IMR-90 (cell line): ENCODE data around the gene DYNC1H1. TPM values are rescaled to one million over a fixed set of nuclear protein-coding genes. Genes with fewer than 3 reads are reported as not detected.

Experiments used
- ATAC-seq: fragments of 200-7000 bp; cut with Tn5 transposase; 2 replicates; pipeline ENCODE4 v1.9.1; 2020; ENCODE audit warnings: low read depth, mild to moderate bottlenecking, moderate library complexity
- BruUV-seq: library from RNA; stranded (reverse); fragments of 400-500 nt; replicated peaks from 2 replicates; lab custom pipeline; 2021; lab: Mats Ljungman, UMichigan
- CTCF ChIA-PET: fragments of 300-600 bp; formaldehyde crosslinking; extraction: SDS; loops from one replicate; lab custom pipeline; 2021; ENCODE audit warnings: antibody characterized with exemption; lab: Yijun Ruan, JAX
- POLR2A ChIA-PET: fragments of 300-600 bp; sonication (Branson Sonifier 250); formaldehyde crosslinking; loops from one replicate; lab custom pipeline; 2022; ENCODE audit warnings: antibody characterized with exemption; ENCODE audit not compliant: unreplicated experiment; lab: Charles Lee
- DNase-seq: peaks from one replicate; pipeline ENCODE4 v3.0.0; 2013
- H2AFZ ChIP-seq: replicated peaks from 2 replicates; pipeline ENCODE3; 2013; ENCODE audit warnings: low read length, mild to moderate bottlenecking; ENCODE audit not compliant: poor library complexity
- H2AK5ac ChIP-seq: 2 replicates; pipeline ENCODE4 v1.6.1; 2013; ENCODE audit warnings: low read depth, low read length, inconsistent platforms
- H2AK9ac ChIP-seq: replicated peaks from 2 replicates; pipeline ENCODE3; 2013; ENCODE audit warnings: mild to moderate bottlenecking, low read depth, low read length, moderate library complexity; ENCODE audit not compliant: poor library complexity
- H2BK120ac ChIP-seq: 2 replicates; pipeline ENCODE4 v1.6.1; 2013; ENCODE audit warnings: low read depth, low read length, inconsistent platforms
- H2BK15ac ChIP-seq: 3 replicates; pipeline ENCODE4 v1.6.1; 2013; ENCODE audit warnings: low read depth, low read length, inconsistent platforms
- H2BK20ac ChIP-seq: 2 replicates; pipeline ENCODE4 v1.6.1; 2013; ENCODE audit warnings: low read depth, mild to moderate bottlenecking, inconsistent platforms, low read length, moderate library complexity
- H2BK5ac ChIP-seq: 2 replicates; pipeline ENCODE4 v1.6.1; 2013; ENCODE audit warnings: mild to moderate bottlenecking, low read depth, low read length, inconsistent platforms; ENCODE audit not compliant: poor library complexity, severe bottlenecking
- H3K14ac ChIP-seq: replicated peaks from 2 replicates; pipeline ENCODE4 v1.6.1; 2013; ENCODE audit warnings: low read depth, low read length, inconsistent platforms
- H3K18ac ChIP-seq: 2 replicates; pipeline ENCODE4 v1.6.1; 2013; ENCODE audit warnings: low read depth, low read length, control low read depth
- H3K23ac ChIP-seq: 2 replicates; pipeline ENCODE4 v1.6.1; 2013; ENCODE audit warnings: low read depth, low read length, inconsistent platforms
- H3K27ac ChIP-seq: 2 replicates; pipeline ENCODE4 v1.5.1; 2013; ENCODE audit warnings: mild to moderate bottlenecking, control low read depth, low read length; ENCODE audit not compliant: insufficient read depth
- H3K27me3 ChIP-seq: 2 replicates; pipeline ENCODE4 v1.6.1; 2013; ENCODE audit warnings: low read length; ENCODE audit not compliant: control insufficient read depth, insufficient read depth
- H3K36me3 ChIP-seq: 2 replicates; pipeline ENCODE4 v1.6.1; 2013; ENCODE audit warnings: low read length, mixed read lengths; ENCODE audit not compliant: control insufficient read depth, insufficient read depth
- H3K4ac ChIP-seq: 2 replicates; pipeline ENCODE4 v1.6.1; 2013; ENCODE audit warnings: low read depth, low read length, inconsistent platforms
- H3K4me1 ChIP-seq: 2 replicates; pipeline ENCODE4 v1.6.1; 2013; ENCODE audit warnings: low read length, mixed read lengths; ENCODE audit not compliant: control insufficient read depth, insufficient read depth
- H3K4me2 ChIP-seq: 2 replicates; pipeline ENCODE4 v1.6.1; 2013; ENCODE audit warnings: low read depth, mild to moderate bottlenecking, control low read depth, low read length, moderate library complexity
- H3K4me3 ChIP-seq: 2 replicates; pipeline ENCODE4 v1.5.1; 2013; ENCODE audit warnings: low read depth, mild to moderate bottlenecking, control low read depth, low read length, moderate library complexity; ENCODE audit not compliant: insufficient read depth
- H3K56ac ChIP-seq: 2 replicates; pipeline ENCODE4 v1.6.1; 2013; ENCODE audit warnings: low read length, inconsistent platforms; ENCODE audit not compliant: insufficient read depth; ENCODE audit errors: extremely low read depth
- H3K79me1 ChIP-seq, 2 experiments: 2 replicates each; pipeline ENCODE4 v1.6.1; 2013; ENCODE audit warnings: low read length in 2 of 2, inconsistent platforms in 1 of 2, low read depth in 1 of 2
- H3K9ac ChIP-seq: 2 replicates; pipeline ENCODE4 v1.6.1; 2013; ENCODE audit warnings: low read depth, low read length, control low read depth
- H3K9me1 ChIP-seq: 2 replicates; pipeline ENCODE4 v1.6.1; 2013; ENCODE audit warnings: low read length, inconsistent platforms; ENCODE audit not compliant: insufficient read depth
- H3K9me3 ChIP-seq: 2 replicates; pipeline ENCODE4 v1.6.1; 2013; ENCODE audit warnings: low read length; ENCODE audit not compliant: control insufficient read depth, insufficient read depth
- H4K20me1 ChIP-seq: 2 replicates; pipeline ENCODE4 v1.6.1; 2013; ENCODE audit warnings: low read length, inconsistent platforms; ENCODE audit not compliant: insufficient read depth
- H4K5ac ChIP-seq: 2 replicates; pipeline ENCODE4 v1.6.1; 2013; ENCODE audit warnings: mild to moderate bottlenecking, low read depth, low read length, control low read depth
- H4K8ac ChIP-seq, 2 experiments: 2 replicates each; pipeline ENCODE4 v1.6.1; 2013; ENCODE audit warnings: low read depth in 2 of 2, low read length in 2 of 2, control low read depth in 1 of 2, inconsistent platforms in 1 of 2
- H4K91ac ChIP-seq: 2 replicates; pipeline ENCODE4 v1.6.1; 2013; ENCODE audit warnings: low read depth, low read length, inconsistent platforms; ENCODE audit not compliant: insufficient read depth
- BHLHE40 ChIP-seq: fragments of 150-350 bp; IDR thresholded peaks from 2 replicates; pipeline ENCODE4 v1.6.1; 2016; ENCODE audit warnings: mild to moderate bottlenecking, low read depth, low read length
- CEBPB ChIP-seq: IDR thresholded peaks from 2 replicates; pipeline ENCODE4 v1.6.1; 2012; ENCODE audit warnings: low read depth, low read length, improper control_type of control experiment
- CHD1 ChIP-seq: IDR thresholded peaks from 2 replicates; pipeline ENCODE4 v1.6.1; 2012; ENCODE audit warnings: low read depth, low read length, improper control_type of control experiment
- FOS ChIP-seq: fragments of 150-350 bp; IDR thresholded peaks from 2 replicates; pipeline ENCODE4 v1.6.1; 2016; ENCODE audit warnings: low read depth, low read length
- MAFK ChIP-seq: IDR thresholded peaks from 2 replicates; pipeline ENCODE4 v1.6.1; 2012; ENCODE audit warnings: low read depth, low read length, improper control_type of control experiment
- MAZ ChIP-seq: IDR thresholded peaks from 2 replicates; pipeline ENCODE4 v1.6.1; 2012; ENCODE audit warnings: low read depth, mild to moderate bottlenecking, low read length, improper control_type of control experiment, moderate library complexity, borderline replicate concordance
- MXI1 ChIP-seq: IDR thresholded peaks from 2 replicates; pipeline ENCODE4 v1.6.1; 2012; ENCODE audit warnings: low read depth, mild to moderate bottlenecking, low read length, moderate library complexity, borderline replicate concordance
- NFE2L2 ChIP-seq: fragments of 150-350 bp; IDR thresholded peaks from 2 replicates; pipeline ENCODE4 v1.6.1; 2016; ENCODE audit warnings: low read depth, mild to moderate bottlenecking, low read length
- POLR2A ChIP-seq: IDR thresholded peaks from 2 replicates; pipeline ENCODE4 v1.6.1; 2012; ENCODE audit warnings: mild to moderate bottlenecking, low read depth, low read length
- RAD21 ChIP-seq: IDR thresholded peaks from 2 replicates; pipeline ENCODE4 v1.6.1; 2012; ENCODE audit warnings: low read length, improper control_type of control experiment
- RCOR1 ChIP-seq: IDR thresholded peaks from 2 replicates; pipeline ENCODE4 v1.6.1; 2012; ENCODE audit warnings: mild to moderate bottlenecking, low read length, improper control_type of control experiment; ENCODE audit not compliant: insufficient replicate concordance
- RFX5 ChIP-seq: IDR thresholded peaks from 2 replicates; pipeline ENCODE4 v1.8.0; 2012; ENCODE audit warnings: low read depth, mild to moderate bottlenecking, low read length, moderate library complexity
- SMC3 ChIP-seq: fragments of 150-350 bp; IDR thresholded peaks from 2 replicates; pipeline ENCODE4 v1.6.1; 2016; ENCODE audit warnings: low read depth, mild to moderate bottlenecking, antibody characterized with exemption, low read length, moderate library complexity
- WGBS, 2 experiments: methylation state at CpG; one replicate each; pipeline versions ENCODE4 v1.1.5 to v1.1.7; 2013; ENCODE audit warnings: missing lambda C conversion rate in 2 of 2; ENCODE audit not compliant: insufficient read length in 1 of 2; ENCODE audit errors: extremely low coverage in 2 of 2; 5-methylcytosine and 5-hydroxymethylcytosine counted together
- dilution Hi-C: fragments of 300-500 bp; cut with HindIII; formaldehyde crosslinking; loops from one replicate; pipeline ENCODE4 v1.14.3; 2018; ENCODE audit warnings: low sequenced_read_pairs; ENCODE audit not compliant: unreplicated experiment
- in situ Hi-C: fragments of 300-500 bp; cut with MboI; formaldehyde crosslinking; loops from 3 replicates; pipeline ENCODE4 v1.14.3; 2019; ENCODE audit warnings: low sequenced_read_pairs, inconsistent platforms, mixed read lengths
- intact Hi-C: fragments of 100-400 bp; cut with micrococcal nuclease; formaldehyde crosslinking; loops from 2 replicates; pipeline ENCODE4 v1.10.0; 2022
- polyA plus RNA-seq, 3 experiments: library from polyadenylated mRNA; depleted of rRNA; stranded (reverse); fragments of >200 nt; gene quantifications; 2 replicates each; pipeline ENCODE4 v1.2.3, GENCODE V29; 2012; ENCODE audit warnings: low replicate concordance in 1 of 3
- total RNA-seq: library from RNA; depleted of rRNA; stranded (reverse); fragments of >200 nt; gene quantifications from 2 replicates; pipeline ENCODE4 v1.2.3, GENCODE V29; 2012
- TF ChIP-seq, protein P1 (sequence below): fragments of 150-350 bp; IDR thresholded peaks from 2 replicates; pipeline ENCODE4 v1.6.1; 2016; ENCODE audit warnings: low read depth, mild to moderate bottlenecking, low read length, moderate library complexity, borderline replicate concordance
- TF ChIP-seq, protein P2 (sequence below): fragments of 150-350 bp; IDR thresholded peaks from 2 replicates; pipeline ENCODE4 v1.6.1; 2017; ENCODE audit warnings: mild to moderate bottlenecking, antibody characterized with exemption, low read length, low read depth
- TF ChIP-seq, protein P3 (sequence below): conservative IDR thresholded peaks from 2 replicates; pipeline ENCODE4 v1.5.1; 2012; ENCODE audit warnings: mild to moderate bottlenecking, low read depth, low read length, improper control_type of control experiment

The DYNC1H1 gene
- total and polyA plus RNA-seq, 2 of the 4 experiments (the other 2 are of a cell fraction) = 240 to 670 TPM

DNA sequence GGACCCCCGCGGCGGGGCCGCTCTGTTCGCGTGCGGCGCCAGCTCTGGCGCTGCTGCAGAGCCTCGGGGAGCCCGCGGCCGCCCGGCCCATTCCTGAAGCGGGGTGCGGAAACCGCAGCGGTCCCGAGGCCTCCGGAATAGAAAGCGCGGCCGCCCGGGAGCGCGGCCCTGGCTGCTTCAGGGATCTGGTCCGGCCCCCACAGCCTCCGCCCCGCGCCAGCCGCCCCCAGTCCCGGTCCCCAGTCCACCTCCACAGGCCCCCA, 122.3 kb downstream of the DYNC1H1 start:
- Histone ChIP-seq H4K20me1 (peaks cover 43% of the 10 kb centered on the region), H2AK5ac (peak overlapping the region; percentile 79; the same call in 1 of the 2 replicates), H2BK20ac (no peak overlapping the region), H3K36me3 (peaks cover 35% of the 10 kb centered on the region), H3K79me1 (peaks cover 17 to 39% of the 10 kb centered on the region in 2 experiments), H3K27ac (peak overlapping the region; percentile 89), H3K18ac (no peak overlapping the region), H3K4me3 (peak overlapping the region; percentile 87), H3K56ac (no peak overlapping the region), H2BK120ac (no peak overlapping the region), H3K9ac (peak overlapping the region; percentile 71), H3K4ac (peak overlapping the region; percentile 67; the same call in 1 of the 2 replicates), H2AK9ac (peak overlapping the region; percentile 91), H3K23ac (no peak overlapping the region), H2BK15ac (no peak overlapping the region), H3K4me2 (no peak overlapping the region), H2AFZ (peak overlapping the region; percentile 81), H3K4me1 (peaks cover 10% of the 10 kb centered on the region), H3K14ac (peak overlapping the region; percentile 85; the same call in 1 of the 2 replicates), H4K5ac (no peak overlapping the region), H3K27me3 (no peaks in the 10 kb centered on the region), H4K8ac (peak overlapping the region in 1 of 2 experiments; percentile 46; a peak in 1 of 4 replicates), H3K9me1 (no peaks in the 10 kb centered on the region; the same call in 1 of the 2 replicates), H2BK5ac (peak overlapping the region; percentile 79), H3K9me3 (no peaks in the 10 kb centered on the region), H4K91ac (peak overlapping the region; percentile 55; the same call in 1 of the 2 replicates)
- ATAC-seq = no peak
- in situ Hi-C loops = loop anchor here (25.0 kb wide), 1 partner anchor 226 kb away; the partner anchor contains the start of genes MOK and ZNF839
- no TSS peak for BruUV-seq
- dilution Hi-C loops = no loop called here
- DNase-seq = no peak
- WGBS, 2 experiments = 0% methylated on average over 4 of the region's 32 CpGs; no CpG with 5 or more reads in 1 of the 2 experiments
- intact Hi-C loops = loop anchor here (2.0 kb wide), 2 partner anchors 24 to 54 kb away; no protein-coding TSS in a partner anchor
- ChIA-PET POLR2A (no interaction called here), CTCF (no interaction called here)
- no peak for TF ChIP-seq MAZ
- TF ChIP-seq POLR2A = no peak
- TF ChIP-seq RFX5 = no peak
- no peak for TF ChIP-seq NFE2L2
- TF ChIP-seq, protein P1, sequence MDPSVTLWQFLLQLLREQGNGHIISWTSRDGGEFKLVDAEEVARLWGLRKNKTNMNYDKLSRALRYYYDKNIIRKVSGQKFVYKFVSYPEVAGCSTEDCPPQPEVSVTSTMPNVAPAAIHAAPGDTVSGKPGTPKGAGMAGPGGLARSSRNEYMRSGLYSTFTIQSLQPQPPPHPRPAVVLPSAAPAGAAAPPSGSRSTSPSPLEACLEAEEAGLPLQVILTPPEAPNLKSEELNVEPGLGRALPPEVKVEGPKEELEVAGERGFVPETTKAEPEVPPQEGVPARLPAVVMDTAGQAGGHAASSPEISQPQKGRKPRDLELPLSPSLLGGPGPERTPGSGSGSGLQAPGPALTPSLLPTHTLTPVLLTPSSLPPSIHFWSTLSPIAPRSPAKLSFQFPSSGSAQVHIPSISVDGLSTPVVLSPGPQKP = no peak
- TF ChIP-seq, protein P2, sequence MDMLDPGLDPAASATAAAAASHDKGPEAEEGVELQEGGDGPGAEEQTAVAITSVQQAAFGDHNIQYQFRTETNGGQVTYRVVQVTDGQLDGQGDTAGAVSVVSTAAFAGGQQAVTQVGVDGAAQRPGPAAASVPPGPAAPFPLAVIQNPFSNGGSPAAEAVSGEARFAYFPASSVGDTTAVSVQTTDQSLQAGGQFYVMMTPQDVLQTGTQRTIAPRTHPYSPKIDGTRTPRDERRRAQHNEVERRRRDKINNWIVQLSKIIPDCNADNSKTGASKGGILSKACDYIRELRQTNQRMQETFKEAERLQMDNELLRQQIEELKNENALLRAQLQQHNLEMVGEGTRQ = no peak
- TF ChIP-seq CEBPB = no peak
- no peak for TF ChIP-seq BHLHE40
- TF ChIP-seq CHD1 = no peak
- no peak for TF ChIP-seq FOS
- no peak for TF ChIP-seq MXI1
- no peak for TF ChIP-seq MAFK
- TF ChIP-seq SMC3 = no peak
- no peak for TF ChIP-seq RCOR1
- TF ChIP-seq RAD21 = no peak
- TF ChIP-seq, protein P3, sequence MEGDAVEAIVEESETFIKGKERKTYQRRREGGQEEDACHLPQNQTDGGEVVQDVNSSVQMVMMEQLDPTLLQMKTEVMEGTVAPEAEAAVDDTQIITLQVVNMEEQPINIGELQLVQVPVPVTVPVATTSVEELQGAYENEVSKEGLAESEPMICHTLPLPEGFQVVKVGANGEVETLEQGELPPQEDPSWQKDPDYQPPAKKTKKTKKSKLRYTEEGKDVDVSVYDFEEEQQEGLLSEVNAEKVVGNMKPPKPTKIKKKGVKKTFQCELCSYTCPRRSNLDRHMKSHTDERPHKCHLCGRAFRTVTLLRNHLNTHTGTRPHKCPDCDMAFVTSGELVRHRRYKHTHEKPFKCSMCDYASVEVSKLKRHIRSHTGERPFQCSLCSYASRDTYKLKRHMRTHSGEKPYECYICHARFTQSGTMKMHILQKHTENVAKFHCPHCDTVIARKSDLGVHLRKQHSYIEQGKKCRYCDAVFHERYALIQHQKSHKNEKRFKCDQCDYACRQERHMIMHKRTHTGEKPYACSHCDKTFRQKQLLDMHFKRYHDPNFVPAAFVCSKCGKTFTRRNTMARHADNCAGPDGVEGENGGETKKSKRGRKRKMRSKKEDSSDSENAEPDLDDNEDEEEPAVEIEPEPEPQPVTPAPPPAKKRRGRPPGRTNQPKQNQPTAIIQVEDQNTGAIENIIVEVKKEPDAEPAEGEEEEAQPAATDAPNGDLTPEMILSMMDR = no peak
